GM21737 (cell line): ENCODE data around the gene DCD.

ENCODE experiments used
- ATAC-seq: cut with Tn5 transposase; IDR thresholded peaks from one replicate; pipeline ENCODE4 v1.9.1; 2021; ENCODE audit warnings: mild to moderate bottlenecking, moderate library complexity; ENCODE audit not compliant: unreplicated experiment

The DCD gene

DNA sequence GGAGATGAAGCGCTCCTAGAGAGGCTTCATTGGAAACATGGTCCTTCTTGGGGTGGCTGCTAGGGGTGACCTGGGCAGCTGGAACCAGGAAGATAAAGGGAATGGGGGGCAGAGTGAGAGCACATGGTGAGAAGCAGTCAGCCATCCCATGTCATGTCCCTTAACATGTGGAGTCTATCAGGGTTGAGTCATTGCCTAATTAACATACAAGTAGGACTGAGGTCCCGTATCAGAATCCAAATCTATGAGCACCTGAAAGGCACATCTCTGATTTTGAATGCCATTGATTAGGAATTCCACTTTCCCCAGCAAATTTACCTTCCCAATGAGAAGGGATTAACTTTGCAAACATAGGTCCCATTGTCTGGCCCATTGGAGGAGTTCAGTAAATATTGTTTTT, 39.4 kb downstream of the DCD start:
- no peak for ATAC-seq

DNA sequence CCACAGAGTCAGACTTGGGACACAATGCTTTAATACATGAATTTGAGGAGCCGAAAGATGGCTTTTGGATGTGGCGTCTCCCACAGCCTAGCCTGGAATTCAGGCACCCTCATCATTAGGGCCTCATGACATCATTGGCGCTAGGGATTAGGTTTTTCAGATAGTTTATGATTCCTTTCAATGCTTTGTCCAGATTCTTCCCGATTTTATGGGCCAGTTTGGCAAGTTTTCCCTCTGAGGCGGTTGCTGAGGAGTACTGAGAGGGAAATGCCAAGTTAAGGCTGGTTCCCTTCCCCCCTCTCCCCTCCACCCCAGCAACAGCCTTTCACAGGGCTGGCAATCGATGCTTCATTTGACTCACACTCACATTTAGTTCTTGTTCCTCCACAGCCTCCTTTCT, 40.0 kb downstream of the DCD start:
- no peak for ATAC-seq

DNA sequence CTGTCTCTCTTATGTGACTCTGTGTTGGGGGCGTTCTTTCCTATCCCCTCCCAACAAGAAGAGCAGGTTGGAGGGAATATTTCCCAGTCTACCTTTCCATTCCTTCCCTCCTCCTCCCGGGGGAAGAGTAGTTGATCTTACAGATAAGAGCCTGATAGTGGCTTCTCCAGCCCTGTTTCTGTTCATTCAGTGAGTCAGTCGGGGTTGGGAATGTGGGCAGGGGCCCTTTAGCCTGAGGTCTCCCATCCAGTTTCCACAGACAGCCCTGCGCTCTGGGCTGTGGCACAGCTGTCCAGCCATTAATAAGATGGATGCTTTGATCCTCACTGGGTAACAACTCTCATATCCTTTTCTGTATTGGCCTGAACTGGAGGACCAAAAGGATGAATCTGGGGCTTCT, 41.6 kb downstream of the DCD start:
- no peak for ATAC-seq

DNA sequence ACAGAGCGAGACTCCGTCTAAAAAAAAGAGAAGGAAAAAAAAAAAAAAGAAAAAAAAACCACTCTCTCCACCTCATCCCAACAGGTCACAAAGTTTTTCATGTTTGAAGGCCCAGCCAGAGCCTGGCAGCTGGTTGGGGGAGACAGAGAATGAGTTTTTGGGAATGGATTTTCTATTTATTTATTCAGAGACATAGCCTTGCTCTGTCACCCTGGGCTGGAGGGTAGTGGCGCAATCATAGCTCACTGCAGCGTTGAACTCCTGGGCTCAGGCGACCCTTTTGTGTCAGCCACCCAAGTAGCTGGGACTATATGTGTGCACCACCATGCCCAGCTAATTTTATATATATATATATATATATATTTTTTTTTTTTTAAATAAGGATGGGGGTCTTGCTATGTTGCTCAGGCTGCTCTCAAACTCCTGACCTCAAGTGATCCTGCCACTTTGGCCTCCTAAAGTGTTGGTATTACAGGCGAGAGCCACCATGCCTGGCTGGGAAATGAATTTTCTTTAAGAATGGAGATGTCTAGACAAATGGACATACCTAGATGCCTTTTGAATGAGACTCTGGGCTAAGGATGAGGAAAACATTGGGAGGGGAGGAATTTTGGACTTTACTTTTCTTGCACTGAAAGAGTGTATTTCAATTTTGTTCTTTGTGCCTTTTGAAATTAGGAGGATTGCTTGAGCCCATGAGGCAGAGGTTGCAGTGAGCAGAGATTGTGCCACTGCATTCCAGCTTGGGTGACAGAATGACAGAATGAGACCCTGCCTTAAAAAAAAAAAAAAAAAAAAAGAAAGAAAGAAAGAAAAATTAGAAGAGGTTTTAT, 42.8 kb downstream of the DCD start:
- ATAC-seq, result no peak

DNA sequence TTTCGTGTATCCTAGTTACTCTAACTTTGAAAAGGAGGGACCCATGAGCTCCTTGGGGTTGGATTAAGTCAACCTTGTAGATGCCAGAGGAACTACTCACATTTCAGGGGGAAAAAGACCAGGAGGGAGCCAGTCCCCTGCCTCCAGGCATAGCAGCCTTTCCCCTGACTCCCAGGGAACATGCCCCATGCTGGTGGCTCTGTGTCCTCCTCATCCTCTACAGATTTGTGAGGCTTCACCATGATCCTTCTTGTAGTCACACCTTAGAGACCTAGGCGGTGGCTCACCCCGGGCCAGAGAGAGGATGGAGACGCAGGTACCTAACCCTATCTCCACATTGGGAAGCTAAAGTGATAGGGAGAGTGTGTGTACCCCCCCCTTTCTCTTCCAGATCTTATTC, 43.7 kb downstream of the DCD start:
- no peak for ATAC-seq

DNA sequence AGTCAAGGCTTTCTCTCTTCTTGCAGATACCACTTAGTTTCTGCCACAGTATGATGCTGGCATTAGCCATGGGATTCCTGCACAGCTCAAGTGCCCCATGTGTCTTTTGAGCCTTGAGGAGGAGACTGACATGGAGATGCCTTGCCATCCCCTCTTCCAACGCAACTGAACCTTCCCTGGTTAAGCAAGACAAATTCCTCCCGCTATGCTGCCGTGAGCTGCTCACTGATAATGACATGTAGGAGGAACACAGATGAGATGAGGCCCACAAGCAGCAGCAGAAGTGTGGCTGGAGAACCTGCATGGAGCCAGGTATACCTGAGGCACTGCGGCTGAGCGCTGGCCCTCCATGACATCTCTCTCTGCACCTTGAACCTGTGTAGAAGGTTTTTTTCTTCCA, 44.3 kb downstream of the DCD start:
- ATAC-seq, result no peak

DNA sequence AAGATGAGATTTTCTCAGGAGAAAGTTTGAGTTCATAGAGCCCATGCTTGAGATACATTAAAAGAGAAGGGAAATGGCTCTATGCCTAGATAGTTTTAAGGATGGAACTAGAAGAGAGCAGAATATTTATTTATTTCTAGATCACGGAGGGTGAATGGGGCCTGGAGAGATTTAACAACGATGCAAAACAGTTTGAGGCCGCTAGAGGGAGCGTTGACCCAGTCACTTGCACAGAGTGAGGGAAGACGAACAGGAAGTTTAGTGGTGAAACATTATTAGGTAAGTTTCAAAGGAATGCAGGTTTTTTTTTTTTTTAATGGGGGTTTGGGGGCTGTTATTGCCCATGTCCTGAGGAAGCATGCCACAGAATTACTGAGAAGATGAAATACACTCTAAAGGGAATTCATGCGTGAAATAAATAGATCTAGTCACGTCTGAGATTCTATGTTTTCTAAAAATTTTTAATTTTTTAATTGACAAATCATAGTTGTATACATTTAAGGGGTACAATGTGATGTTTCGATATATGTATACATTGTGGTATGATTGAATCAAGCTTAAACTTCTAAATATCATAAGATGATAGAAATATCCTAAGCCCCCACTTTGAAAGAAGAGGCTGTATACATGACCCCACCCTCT, 44.9 kb downstream of the DCD start:
- ATAC-seq, result peak; percentile 82

DNA sequence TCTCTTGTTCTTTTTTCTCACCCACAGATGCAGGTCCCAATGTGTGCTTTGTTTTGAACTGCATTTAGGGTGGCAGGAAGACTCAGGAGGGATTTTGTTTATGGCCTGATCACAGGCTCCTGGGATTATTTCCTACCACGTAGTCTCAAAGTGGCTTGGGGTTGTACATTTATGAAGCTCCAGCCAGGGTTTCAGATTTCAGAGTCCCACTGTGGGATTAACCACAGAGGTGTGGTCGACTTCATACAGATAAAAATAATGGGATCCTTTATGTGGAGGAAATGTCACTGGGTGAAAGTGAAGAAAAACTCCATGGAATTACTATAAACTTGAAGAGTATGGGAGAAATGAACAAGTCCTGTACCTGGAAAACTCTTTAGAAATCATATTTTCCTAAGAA, 45.5 kb downstream of the DCD start:
- ATAC-seq, result no peak

DNA sequence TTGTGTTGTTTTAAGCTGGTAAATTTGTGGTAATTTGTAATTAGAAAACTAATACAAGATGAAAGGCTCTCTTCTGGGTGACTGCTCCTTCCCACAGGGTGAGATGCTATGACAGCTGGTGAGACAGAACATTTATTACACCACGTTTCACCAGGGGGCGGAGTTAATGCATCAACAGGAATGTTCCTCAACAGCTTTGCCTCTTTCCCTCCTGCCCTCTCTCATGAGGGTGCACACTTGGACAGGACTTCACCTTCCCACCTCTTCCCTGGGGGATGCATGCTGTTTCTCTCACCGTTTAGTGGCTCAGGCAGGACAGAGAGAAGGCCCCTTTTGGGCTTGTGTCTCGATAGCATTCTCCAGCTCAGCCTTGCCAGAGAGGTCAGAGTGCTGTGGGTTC, 46.3 kb downstream of the DCD start:
- no peak for ATAC-seq

DNA sequence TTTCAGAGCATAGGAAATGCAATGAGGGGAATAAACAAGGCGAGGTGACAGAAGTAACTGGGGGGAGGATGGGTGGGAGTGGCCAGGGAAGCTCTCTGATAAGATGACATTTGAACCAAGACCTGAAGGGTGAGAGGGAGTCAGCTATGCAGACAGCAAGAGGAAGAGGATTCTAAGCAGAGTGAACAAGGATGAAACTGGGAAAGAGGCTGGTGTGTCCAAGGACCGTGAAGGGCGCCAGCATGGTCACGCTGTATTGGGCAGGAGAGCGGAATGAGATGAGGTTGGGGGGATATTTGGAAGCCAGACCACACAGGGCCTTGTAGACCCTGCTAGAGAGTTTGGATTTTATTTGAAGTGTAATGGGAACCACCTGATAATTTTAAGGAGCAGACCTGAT, 49.2 kb downstream of the DCD start:
- no peak for ATAC-seq

DNA sequence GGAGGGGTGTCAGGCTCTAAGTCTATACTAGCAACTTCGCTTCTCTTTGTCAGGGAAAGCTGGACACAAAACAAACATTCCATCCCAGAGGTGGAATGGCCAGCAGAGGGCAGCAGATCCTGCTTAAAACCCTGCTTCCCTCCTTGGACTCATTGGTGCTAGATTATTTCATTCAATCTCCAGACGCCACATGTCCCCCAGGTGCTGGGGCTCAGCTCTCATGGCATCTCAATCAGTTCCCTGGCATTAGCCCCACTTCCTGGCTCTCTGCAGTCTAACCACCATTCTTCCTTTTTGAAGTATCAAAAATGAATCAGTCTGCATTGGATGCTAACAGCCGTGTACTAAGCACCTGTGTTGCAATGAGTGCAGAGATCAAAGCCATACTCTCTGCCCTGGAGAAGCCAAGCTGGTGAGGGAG, 51.6 kb downstream of the DCD start:
- no peak for ATAC-seq

DNA sequence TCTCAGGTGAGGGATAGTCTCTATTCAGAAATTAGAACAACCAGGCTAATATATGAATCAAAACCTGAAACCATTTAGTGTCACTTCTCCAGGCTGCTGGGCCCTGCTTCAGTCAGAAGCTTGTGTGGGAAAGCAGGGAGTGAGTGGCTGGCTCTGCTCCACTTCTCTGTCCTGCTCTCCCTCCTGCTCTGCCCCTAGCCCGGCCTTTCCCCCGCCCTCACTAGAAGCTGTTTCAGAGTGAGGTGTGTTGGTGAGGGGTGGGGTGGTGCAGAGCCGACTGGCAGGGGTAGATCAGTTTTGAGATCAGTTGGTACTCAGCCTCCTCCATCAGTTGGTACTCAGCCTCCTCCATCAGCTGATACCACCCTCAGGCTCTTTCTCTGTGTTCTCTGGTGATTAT, 52.7 kb downstream of the DCD start:
- no peak for ATAC-seq
